NOMO-1 treated with DMSO at 0.1 percent for 48 hours (cell line): ENCODE results near the gene CD247.
A peak's percentile ranks its signal among the peaks of the same experiment; 100 is the strongest.

Experiments
- DNase-seq: peaks from one replicate; lab custom pipeline; 2025; ENCODE audit not compliant: unreplicated experiment; lab: John Stamatoyannopoulos, UW

Gene CD247

GRCh38 chr1:167463875-167464575 is 54.3 kb downstream of the CD247 start:
- no peak for DNase-seq

GRCh38 chr1:167463080-167463479 is 55.2 kb downstream of the CD247 start:
- DNase-seq = no peak

GRCh38 chr1:167462341-167462740 is 56.0 kb downstream of the CD247 start:
- no peak for DNase-seq

DNA sequence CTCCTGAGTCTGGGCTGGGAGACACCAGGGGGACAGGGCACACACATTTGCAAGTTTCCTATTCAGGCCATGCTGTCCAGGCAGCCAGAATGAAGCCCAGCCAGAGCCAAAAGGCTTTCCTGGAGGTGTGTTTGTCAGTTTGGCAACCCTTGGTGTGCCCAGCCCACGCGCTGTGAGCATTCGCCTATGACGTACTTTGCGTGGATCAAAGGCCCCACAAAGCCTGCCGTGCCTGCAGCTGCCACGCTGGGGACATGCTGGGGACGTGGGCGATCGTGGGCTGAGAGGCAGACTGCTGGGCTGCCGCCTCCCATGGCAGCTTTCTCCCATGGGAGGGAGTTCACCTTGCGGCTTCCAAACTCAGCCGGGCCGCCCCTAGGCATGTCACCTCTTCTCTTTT is 57.5 kb downstream of the CD247 start:
- no peak for DNase-seq

DNA sequence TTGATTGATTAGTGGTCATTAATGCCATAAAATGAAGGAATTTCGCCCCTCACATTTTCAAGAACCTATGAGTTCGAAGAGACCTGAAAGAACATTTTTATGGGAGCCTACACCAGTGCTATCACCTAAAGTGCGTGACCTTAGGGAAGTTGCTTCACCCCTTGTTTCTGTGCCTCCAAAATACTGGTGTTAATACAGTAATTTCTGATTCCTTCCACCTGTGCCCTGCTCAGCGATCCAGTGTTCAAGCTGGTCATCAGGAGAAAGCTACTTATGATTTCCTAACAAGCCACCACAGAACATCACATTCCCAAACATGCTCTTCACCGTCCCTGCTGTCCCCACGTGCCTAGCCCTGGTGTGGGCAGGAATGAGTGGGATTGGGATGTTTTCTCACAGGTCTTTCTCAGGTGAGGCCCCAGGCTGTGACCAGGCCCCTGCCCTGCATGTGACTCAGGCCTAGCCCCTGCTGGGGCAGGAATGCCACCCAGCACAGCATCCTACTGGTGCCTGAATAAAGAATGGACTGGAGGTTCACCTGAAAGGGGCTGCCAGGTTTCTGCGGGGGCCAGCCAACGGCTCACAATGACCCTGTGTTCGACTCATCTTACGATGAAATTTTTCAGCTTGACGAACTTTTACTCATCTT is 60.3 kb downstream of the CD247 start:
- DNase-seq = no peak

- DNase-seq = no peak
These were observed 61.4 kb downstream of the CD247 start for GRCh38 chr1:167456926-167457325.

DNA sequence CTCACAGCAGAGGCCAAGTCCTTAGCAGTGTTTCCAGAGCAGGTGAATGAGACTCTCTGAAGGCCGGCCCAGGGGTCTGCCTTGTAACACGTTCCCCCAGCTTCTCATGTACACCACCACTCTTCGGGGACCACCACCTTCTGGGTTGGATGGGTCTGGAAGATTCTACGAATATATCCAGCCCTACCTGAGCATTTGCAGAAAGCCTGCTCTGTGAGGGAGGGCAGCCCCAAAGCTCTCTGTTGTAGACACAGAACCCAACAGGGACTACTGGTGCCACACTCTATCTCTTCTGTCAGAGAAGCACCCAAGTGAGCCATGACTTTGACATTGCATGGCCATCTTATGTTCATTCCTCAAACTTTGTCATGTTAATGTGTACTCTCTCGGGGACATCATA is 61.8 kb downstream of the CD247 start:
- no peak for DNase-seq

- DNase-seq = peak; percentile 25
These were observed 62.4 kb downstream of the CD247 start for GRCh38 chr1:167455786-167456446.

DNA sequence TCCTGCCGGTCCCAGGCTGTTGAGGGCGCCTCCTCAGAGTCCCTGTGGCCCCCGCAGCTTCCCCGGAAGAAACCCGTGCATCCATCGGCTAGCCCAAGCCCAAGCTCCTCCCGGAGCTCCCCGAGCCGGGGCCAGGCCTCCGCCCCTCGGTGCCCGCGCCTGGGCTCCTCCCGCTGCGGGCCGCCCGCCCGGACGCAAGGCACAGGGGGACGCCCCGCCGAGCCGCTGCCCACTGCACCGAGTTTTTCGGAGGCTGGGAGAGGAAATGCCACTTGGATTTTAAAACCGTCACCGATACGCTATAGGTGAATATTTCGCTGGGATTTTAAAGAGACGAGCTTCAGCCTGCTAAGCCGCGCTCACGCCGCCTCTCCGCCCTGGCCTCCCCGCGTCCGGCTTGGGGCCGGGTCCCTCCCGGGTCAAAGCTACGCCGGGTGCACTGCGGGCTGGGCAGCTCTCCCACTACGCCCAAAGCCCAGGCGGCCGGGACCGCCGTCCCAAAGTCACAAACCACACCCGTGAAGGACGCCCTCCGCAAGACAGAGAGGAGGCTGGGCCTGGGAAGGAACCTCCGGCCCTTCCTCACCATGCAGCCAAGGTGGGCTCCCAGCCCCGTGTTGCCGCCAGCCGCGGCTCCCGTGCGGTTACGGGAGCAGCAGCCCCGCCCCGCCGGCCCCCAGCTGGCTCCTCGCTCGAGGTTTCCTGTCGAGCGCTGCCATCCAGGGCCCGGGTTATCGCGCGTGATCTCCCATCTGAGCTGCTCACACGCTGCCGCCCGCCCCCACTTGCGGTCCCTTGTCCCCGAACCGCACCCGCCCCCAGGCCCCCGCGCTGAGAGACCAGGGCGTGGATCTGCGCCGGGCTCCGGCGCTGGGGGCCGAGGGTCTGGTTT is 63.2 kb downstream of the CD247 start:
- DNase-seq = peak; percentile 40

DNA sequence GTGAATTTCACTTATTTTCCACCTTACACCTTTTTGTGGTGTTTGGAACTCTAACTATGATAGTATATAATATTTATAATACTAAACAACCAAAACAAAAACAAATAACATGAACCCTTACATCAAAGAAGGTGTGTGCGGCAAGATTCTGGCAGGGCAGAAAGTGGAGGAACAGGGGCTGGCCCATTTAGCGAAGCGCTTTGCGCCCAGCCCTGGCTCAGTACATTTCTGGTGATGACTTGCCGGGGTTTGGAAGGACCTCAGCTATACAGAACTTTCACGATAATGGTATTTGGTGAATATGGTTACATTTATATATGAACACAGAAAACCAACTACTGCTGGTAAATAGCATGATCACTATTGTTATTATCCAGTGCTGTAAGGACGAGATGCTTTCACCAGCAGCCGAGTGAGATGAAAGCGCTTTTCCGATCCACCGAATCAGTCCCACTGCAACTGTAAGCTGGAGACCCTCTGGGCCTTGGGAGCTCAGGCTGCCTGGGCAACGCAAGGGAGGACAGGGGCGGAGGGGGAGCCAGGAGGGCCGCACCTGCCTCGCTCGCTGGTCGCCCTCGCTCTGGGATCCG is 63.9 kb downstream of the CD247 start:
- no peak for DNase-seq

DNA sequence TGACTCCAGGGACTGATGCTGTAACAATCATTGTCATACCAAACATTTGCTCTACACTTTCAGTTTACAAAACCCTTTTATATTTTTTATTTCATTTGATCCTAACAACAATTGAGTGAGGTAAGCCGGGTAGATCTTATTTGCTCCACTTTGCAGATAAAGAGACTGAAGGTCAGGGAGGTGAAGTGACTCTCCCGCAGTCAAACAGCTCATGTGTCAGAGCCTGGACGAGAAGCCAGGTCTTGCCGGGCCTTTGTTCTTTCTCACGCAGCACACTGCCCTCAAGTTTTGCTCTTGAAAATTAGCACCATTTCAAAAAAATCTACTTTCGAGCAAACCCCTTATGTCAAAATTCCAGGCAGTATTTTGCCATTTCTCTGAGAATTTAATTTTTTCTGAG is 65.2 kb downstream of the CD247 start:
- DNase-seq = no peak

DNA sequence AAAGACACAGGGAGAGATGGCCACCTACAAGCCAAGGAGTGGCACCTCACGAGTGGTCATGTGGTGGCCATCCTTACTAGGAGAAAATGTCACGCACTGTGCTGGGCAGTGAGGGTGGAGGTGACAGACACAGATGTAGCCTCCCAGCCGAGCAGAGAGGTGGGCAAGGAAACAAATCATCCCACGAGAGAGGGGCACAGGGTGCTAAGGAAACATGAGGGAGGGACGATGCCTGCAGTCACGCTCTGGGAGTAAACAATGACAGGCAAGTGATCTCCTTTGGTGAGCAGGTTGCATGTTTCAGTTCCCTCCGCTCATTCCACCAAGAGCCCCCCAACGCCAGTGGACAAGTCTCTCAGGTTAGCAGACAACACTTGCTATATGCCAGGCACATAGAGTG is 65.8 kb downstream of the CD247 start:
- DNase-seq = no peak

- no peak for DNase-seq
These were observed 67.5 kb downstream of the CD247 start for GRCh38 chr1:167450843-167451242.

GRCh38 chr1:167447521-167448136 is 70.7 kb downstream of the CD247 start:
- peak; percentile 87 for DNase-seq

DNA sequence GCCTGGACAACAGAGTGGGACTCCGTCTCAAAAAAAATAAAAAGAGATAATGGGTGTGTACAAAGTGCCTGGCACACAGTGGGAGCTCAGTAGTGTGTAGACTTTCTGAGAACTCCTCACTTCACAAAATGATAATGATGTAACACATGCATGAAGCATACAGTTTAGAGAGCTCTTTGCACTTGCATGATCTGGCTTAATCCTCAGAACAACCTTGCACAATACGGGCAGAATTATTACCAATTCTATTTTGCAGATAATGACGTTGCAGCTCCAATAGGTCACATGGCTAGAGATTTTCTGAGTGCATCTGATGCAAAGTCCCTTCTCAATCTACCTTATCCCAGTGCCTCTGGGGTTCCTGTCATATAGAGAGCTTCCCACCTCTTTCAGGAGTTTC is 71.4 kb downstream of the CD247 start:
- peak; percentile 42 for DNase-seq

DNA sequence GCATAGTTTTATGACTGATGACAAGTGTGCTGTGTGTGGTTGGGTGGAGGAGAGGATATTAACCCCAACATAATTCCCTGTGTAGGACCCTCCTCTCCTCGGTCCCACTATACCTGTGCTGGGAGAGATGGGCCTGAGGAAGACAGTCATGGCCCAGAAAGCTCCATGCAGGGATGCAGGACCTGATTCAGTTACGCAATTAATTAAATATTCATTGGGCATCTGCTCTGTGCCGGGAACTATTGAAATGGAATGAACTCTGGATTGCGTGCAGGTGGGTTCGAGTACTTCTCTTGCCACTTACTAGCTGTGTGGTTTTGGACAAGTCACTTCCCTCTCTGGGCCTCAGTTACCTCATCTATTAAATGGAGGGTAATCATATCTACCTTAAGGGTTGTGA is 74.6 kb downstream of the CD247 start:
- no peak for DNase-seq

DNA sequence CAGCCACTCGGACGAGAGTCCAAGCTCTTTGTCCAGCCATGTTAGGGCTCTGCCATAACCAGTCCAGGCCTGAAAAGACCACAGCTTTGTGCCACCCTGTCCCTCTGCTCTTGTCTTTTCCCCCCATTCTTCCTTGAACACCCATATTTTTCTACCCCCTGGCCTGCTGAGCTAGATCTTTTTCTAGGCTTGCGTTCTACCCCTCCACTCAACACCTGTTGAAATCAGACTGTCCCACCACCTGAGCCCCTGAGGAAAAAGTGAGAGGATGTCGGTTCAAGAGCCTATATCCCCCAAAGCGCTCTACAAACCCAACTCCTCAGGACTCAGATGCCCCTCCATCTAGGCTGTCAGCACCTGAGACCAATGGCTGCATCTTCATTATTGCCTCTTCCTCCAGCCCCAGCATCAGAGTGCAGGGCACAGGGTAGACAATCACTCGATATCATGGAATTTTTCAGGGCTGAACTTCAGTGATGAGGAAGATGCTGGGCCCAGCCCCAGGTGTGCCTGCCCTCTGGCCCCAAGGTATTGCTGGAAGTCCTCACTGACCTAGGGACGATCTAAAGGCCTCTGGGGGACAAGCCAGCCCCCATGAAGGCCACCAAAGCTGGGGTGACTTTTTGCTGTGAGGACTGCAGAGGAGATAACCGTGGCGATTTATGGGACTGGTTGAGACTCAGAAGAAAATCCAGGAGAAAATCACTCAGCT is 75.3 kb downstream of the CD247 start:
- no peak for DNase-seq

GRCh38 chr1:167442142-167442848 is 76.0 kb downstream of the CD247 start:
- DNase-seq = peak; percentile 68

DNA sequence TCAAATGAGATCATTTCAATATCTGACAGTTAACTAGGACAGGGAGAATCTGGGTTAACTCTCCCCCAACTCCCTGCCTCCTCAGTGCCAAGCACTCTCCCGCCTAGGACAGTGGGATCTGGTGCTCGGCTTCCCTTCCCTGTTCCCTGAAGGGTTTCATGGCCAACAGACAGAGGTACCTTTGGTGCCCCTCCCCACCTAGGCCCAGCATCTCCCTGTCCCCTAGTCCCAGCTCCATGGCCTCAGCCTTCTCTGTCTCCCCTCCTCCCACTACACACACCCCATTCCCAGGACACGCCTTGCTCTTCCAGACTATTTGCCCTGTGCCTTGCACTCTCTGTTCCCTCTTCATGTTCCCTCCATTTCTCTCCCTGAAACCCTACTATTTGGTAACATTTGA is 77.1 kb downstream of the CD247 start:
- DNase-seq = no peak
